NOMO-1 treated with DMSO at 0.1 percent for 48 hours (cell line): ENCODE results near the gene CHID1.

Experiments
- DNase-seq: peaks from one replicate; lab custom pipeline; 2025; ENCODE audit not compliant: unreplicated experiment; lab: John Stamatoyannopoulos, UW

Gene CHID1

GRCh38 chr11:850775-851763 lies 59.5 kb downstream of the CHID1 start:
- no peak for DNase-seq

DNA sequence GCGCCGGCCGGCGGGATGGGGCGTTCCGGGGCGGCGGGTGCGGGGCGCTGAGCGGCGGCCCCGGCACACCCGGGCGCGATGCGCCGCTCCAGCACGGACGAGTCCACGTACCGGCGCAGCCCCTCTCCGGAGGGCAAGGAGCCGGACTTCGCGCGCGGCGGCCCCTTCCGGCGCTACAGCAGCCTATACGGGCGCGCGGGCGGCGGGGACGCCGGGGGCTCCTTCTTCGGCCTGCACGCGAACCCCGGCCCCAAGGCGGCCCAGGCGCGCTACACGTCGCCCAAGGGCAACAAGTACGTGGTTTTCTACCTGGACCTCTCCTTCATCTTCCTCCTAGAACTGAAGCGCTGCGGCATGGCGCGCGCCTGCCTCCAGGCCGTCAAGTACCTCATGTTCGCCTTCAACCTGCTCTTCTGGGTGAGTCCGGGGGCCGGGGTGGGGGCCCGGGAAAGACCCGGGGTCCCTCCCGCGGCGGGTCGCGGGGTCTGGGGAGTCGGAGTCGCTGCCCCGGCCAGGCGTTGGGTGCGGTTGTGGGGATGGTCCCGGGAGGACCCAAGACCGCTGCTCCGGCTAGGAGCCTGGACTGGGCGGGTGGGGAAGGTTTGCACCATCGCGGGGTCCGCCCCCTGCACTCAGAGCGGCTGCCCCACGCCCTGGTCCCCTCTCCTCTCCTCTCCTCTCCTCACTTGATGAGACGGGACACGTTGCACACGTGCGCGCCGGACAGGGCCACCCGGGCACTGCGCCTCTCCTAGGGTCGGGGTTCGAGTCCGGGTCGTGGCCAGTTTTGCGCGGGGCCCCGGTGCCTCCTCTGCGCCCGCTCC lies 60.4 kb downstream of the CHID1 start:
- no peak for DNase-seq

DNA sequence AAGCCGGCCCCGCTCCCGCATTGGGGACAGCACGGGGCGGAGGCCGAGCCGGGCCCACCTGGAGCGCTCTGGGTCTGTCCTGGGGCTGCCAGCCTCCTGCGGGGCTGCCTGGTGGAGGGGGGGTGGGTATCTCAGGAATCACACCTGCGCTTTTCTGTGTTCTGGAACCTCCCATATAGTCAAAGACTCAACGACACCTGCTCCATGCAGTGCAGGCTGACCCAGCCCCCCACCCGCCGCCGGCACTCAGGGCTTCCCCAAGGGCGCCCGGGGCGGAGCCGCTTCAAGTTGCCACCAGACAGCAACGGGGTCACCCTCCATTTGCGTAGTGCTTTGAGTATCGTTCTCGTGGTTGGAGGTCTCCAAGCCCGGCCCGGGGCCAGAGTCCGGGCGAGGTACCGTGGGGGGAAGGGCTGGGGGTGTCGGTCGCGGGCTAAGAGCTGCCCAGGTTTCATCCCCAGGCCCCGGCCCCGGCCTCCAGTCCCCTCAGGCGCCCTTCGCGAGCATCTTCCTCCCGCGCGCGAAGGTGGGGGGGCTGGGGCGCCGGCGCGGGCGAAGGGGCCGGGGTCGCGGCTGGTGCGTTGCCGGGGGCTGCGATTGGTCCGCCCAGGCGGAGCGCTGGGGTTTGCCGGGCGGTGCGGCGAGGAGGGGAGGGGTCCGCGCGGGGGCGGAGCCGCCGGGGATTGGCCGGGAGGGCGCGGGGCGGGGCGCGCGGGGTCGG lies 61.3 kb downstream of the CHID1 start:
- no peak for DNase-seq

DNA sequence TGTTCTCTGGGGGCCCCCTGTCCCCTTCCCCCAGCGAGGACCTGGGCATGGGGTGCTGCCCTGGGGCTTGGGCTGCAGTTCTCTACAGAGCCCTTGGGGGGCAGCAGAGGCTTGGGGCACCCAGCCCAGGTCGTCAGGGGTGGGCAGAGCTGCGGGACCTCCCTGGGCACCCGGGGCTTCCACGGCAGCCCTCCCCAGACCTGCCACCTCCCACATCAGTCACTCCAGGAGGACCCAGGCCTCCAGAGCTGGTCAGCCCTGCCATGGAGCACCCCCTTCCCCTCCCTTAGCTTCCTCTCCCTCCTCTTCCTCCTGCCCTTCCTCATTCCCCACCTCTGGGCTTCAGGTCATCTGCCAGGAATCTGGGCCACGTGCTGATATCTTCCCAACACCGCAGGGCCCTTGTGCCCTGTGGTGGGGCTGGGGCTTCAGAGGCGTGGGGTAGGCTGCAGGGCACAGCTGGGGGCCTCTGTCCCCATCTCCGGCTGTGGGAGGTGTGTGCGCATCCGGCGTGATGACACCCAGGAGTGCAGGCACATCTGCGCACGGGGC lies 62.2 kb downstream of the CHID1 start:
- no peak for DNase-seq

- DNase-seq: no peak
Measured at GRCh38 chr11:847876-848275, 62.7 kb downstream of the CHID1 start.

- DNase-seq: no peak
Measured at GRCh38 chr11:846496-847098, 64.0 kb downstream of the CHID1 start.

DNA sequence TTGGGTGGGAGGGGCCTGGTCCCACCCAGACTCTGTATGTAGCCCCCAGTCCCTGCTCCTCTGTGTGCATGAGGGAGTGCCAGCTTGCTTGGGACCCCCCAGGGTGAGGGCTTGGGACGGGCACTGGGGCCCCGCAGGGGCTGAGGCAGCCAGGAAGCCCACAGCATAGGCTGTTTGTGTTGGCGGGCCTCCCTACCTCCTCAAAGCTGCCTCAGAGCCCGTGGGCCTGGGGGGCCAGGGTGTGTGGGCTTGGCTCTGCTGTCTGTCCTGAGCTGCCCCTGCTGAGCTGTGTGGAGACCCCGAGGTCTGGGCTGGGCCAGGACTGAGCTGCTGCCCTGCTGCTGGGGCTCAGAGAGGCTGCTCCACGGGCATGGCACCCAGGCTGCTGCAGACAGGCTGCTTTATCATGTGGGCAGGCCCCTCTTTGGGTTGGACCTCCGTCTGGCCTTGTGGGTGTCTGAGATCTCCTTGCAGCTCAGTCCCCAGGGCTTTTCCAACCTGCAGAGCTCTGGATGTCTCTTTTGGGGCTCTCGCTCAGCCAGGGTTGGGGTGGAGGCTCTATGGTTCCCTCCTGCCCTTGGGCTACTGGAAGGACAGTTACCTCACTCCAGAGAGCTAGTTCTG lies 64.6 kb downstream of the CHID1 start:
- DNase-seq: no peak

GRCh38 chr11:844693-845644 lies 65.6 kb downstream of the CHID1 start:
- DNase-seq: no peak

DNA sequence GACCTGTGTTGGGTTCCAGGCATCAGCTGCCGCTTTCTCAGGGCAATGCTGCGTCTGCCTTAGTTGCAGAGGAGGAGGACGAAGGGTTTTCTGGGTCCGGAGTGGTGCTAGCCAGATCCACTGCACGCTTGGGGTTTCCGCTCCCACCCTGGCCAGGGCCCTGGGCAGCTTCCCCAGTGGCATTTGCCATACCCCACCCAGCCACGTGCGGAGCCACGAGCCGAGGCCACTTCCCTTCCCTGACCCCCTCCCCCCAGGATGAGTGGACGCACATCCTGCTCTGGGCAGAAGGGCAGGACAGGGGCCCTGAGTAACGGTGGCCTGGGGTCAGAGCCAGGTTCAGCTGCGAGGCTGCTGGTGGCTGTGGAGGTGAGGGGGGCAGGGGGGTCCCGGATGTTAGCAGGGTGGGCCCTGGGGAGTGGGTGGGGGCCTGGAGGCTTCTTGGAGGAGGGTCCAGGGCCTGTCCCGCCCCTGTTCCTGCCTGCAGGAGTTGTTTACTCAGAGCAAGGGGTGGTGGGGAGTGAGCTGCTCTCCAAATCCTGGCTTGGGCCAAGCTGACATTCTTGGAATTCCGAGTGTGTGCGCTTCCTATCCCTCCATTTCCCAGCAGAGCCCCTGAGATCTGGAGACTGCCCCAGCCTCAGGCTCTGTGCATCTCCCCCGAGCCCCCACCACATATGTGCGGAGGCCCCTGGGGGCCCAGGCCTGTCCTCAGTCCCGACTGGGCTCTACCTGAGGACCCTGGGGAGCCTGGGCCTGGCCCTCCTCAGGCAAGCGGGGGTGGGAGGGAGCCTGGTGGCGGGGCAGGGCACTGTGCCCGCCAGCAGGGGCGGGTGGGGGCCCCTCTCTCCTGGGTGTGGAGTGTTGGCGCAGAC lies 66.6 kb downstream of the CHID1 start:
- DNase-seq: no peak

DNA sequence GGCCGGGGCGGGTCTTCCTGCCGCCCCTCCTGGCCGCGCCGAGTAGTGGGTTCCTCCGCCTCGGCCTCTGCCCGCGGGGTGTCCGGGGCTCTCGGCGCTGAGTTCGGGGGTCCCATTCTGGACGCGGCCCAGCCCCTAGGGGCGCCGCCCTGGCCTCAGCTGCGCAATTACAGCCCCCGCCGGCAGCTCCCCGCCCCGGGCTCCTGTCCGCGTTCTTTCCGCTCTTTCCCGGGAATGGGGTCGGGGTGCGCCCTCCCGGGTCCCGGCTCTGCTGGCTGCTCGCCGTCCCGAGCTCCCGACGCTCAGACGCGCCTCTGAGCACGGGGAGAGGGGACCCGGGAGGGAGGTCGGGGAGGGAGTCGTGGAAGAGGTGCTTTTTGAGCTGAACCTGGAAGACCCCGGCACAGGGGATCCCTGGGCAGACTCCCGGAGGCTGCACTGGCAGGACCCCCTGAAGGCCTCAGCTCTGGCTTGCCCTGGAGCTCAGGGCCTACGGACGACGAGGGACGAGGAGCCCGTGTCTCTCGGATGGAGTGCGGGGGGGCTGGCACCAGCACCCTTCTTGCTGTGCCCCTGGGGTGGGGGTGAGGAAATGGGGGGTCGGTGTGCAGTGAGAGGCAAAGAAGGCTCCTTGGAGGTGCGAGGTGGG lies 67.4 kb downstream of the CHID1 start:
- no peak for DNase-seq

DNA sequence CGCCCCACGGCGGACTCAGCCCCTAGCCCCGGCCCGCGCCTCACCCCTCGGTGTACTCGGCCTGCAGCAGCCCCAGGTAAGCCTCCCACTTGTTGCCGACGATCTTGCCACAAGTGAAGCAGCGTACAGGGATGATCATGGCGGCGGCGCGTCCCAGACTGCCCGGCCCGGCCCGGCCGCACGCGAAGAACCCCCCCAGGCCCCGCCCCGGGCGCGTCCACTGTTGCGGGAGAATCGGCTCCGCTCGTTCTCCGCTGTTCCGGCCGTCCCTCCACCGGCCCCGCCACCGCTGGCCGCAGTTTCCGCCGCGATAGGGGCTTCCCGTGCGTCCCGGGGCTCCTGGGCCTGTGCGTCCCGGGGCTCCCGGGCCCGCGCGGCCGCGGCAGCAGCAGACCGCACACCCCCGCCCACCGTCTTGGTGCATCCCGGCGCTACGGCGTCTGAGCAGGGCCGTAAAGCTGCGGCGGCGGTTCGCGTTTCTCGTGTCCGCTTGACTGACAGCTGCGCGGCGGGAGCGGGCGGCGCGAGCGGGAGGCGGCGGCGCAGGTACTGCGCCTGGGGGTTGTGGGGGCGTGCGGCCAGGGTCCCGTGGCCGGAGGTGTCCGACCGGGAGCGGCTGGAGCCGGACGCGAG lies 68.1 kb downstream of the CHID1 start, which contains the start of the genes POLR2L and TSPAN4:
Gene POLR2L (minus strand): TSS at position 160 of the 633 bp plus-strand sequence. CDS start 21 bp downstream, at position 139.
Gene TSPAN4 (plus strand): TSS at position 483 of the 633 bp plus-strand sequence. CDS start 7,453 bp downstream, outside the sequence.
- peak; percentile 81 for DNase-seq

DNA sequence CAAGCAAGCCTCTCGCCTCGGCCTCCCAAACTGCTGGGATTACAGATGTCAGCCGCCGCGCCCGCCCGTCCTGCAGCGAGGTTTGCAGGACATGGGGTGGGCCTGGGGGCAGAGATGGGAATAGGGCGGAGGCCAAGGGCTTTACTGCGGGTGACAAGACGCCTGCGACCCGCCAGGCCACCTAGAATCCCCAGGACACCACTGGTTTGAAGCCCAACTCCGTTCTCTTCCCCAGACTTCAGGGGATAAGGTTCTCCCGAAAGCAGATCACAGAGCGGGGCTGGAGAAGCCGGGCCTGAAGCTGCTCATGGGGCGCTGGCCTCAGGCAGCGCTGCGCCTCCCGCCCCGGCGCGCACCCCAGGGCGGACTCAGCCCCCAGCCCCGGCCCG lies 68.6 kb downstream of the CHID1 start:
- DNase-seq: no peak

DNA sequence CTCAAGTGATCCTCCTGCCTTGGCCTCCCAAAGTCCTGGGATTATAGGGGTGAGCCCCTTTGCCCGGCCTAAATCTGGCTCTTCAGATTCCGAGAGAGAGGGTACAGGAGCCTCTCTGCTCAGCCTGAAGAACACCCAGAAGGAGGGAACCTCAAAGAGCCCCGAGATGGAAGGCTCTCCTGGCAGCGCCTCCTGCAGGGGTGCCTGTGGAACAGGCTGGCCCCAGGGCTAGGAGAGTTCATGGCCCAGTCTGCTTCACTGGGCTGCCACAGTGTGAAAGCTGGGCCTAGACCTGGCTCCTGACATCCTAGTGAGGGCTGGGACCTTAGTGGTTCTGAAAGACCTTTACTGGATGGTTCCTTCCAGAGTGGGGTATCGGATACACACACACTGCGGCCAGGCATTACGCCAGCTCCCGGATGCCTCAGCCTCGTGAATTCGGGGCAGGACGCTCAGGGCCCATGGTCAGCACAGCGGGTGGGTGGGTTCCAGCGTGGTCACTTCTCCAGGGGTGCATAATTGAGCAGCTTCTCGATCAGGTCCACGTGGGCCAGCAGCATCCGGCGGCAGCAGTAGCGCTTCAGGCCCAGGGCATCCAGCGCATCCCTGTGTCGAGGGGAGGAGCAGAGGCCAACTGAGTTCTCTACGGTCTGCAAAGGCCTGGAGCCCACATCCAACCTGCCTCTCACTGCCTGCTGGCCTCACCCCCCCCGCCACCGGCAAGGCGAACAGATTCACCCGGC lies 70.6 kb downstream of the CHID1 start:
- DNase-seq: no peak

DNA sequence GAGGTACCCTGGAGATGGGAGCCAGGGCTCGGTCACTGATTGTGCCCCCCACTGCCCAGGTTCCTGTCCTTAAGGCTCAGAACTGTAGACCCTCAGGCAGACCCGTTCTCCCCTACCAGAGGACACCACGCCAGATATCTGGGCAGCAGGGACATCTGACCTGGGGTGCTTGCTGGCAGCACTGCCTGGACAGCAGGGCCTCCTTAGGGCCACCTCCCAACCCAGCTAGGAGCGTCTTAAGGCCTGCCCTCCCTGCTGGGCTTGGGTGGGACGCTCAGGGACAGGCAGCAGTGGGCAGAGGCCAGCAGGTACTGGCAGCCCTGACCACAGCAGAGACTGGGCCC lies 71.4 kb downstream of the CHID1 start:
- no peak for DNase-seq

DNA sequence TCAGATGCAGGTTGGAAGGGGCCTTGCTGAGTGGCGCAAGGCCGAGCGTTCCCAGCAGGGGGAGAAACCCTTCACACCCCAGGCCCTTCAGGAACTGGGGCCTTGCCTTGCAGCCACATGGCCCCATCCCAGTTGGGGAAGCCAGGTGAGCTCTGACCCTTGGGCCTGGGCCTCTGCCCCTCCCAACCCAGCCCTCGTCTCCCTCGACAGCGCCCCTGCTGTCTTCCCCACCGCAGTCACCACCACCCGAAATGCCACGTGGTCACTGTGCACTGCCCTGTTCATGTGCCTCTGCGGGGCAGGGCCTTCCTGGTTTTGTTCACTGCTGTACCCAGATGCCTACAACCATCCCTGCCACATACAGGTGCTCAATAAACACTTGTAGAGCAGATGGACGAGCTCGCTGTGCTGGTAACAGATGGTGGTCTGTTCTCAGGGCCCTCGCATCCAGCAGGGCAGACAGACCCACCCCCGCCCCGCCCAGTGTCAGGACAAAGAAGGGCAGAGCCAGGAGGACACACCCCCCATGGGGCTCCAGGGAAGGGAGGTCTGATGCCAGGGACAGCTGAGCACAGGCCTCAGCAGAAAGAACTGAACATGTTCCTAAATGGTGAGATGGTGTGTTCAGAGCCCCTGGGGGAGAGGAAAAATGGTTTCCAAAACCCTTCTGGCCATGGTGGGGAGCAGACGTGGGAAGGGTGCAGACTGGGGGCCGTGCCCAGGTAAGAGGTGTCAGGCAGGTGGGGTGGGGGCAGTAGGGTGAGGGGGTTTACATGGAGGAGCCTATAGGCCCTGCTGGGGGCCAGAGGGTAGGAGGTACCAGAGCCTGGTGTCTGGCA lies 72.0 kb downstream of the CHID1 start:
- no peak for DNase-seq

DNA sequence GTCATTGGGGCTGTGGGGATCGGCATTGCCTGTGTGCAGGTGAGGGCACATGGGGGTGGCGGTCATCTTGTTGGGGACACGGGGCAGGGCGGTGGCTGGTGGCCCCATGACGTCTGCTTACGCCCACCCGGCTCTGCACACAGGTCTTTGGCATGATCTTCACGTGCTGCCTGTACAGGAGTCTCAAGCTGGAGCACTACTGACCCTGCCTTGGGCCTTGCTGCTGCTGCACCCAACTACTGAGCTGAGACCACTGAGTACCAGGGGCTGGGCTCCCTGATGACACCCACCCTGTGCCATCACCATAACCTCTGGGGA lies 72.7 kb downstream of the CHID1 start:
- DNase-seq: no peak
